ENCODE data around the gene CYTH3.

Gene CYTH3

GRCh38 chr7:6218329-6218728 is 54.1 kb downstream of the CYTH3 start:
- no peak overlapping the region for H3K4me3 ChIP-seq (ENCODE audit: severe bottlenecking)
- 0 out of 2 replicates have a peak, but pooled peaks cover 4% of the 10 kb centered on the region for H3K36me3 ChIP-seq (ENCODE audit: low read depth)
- H3K27me3 ChIP-seq (ENCODE audit: insufficient read depth, poor library complexity, severe bottlenecking), result no peaks in the 10 kb centered on the region
- no peaks in the 10 kb centered on the region for H3K4me1 ChIP-seq (ENCODE audit: insufficient read depth, poor library complexity, severe bottlenecking)
- H3K9me3 ChIP-seq (ENCODE audit: severe bottlenecking), result no peaks in the 10 kb centered on the region
- DNase-seq (ENCODE audit: low spot score), result no peak
- H3K27ac ChIP-seq (ENCODE audit: poor library complexity, severe bottlenecking), result no peak overlapping the region
- ATAC-seq (ENCODE audit: low read depth), result no peak
- TF ChIP-seq CTCF (IDR thresholded peaks at IDR 0.05; ENCODE audit: poor library complexity, severe bottlenecking), result no peak

GRCh38 chr7:6212008-6212407 is 60.4 kb downstream of the CYTH3 start:
- ATAC-seq (ENCODE audit: low read depth) (no peak), DNase-seq (ENCODE audit: low spot score) (no peak)
- Histone ChIP-seq H3K27me3 (ENCODE audit: insufficient read depth, poor library complexity, severe bottlenecking) (no peaks in the 10 kb centered on the region), H3K4me3 (ENCODE audit: severe bottlenecking) (no peak overlapping the region), H3K9me3 (ENCODE audit: severe bottlenecking) (no peaks in the 10 kb centered on the region), H3K36me3 (ENCODE audit: low read depth) (0 out of 2 replicates have a peak, but pooled peaks cover 4% of the 10 kb centered on the region), H3K27ac (ENCODE audit: poor library complexity, severe bottlenecking) (no peak overlapping the region), H3K4me1 (ENCODE audit: insufficient read depth, poor library complexity, severe bottlenecking) (no peaks in the 10 kb centered on the region)
- no peak for TF ChIP-seq CTCF (IDR thresholded peaks at IDR 0.05; ENCODE audit: poor library complexity, severe bottlenecking)

- H3K36me3 ChIP-seq (ENCODE audit: low read depth), result 0 out of 2 replicates have a peak, but pooled peaks cover 4% of the 10 kb centered on the region
- no peaks in the 10 kb centered on the region for H3K4me1 ChIP-seq (ENCODE audit: insufficient read depth, poor library complexity, severe bottlenecking)
- no peaks in the 10 kb centered on the region for H3K27me3 ChIP-seq (ENCODE audit: insufficient read depth, poor library complexity, severe bottlenecking)
- H3K4me3 ChIP-seq (ENCODE audit: severe bottlenecking), result no peak overlapping the region
- DNase-seq (ENCODE audit: low spot score) (no peak), ATAC-seq (ENCODE audit: low read depth) (no peak)
- H3K9me3 ChIP-seq (ENCODE audit: severe bottlenecking), result no peaks in the 10 kb centered on the region
- no peak for TF ChIP-seq CTCF (IDR thresholded peaks at IDR 0.05; ENCODE audit: poor library complexity, severe bottlenecking)
- no peak overlapping the region for H3K27ac ChIP-seq (ENCODE audit: poor library complexity, severe bottlenecking)
These were observed 61.6 kb downstream of the CYTH3 start for GRCh38 chr7:6210621-6211372.

GRCh38 chr7:6209340-6209739 is 63.1 kb downstream of the CYTH3 start:
- H3K27ac ChIP-seq (ENCODE audit: poor library complexity, severe bottlenecking), result no peak overlapping the region
- H3K27me3 ChIP-seq (ENCODE audit: insufficient read depth, poor library complexity, severe bottlenecking), result no peaks in the 10 kb centered on the region
- no peaks in the 10 kb centered on the region for H3K4me1 ChIP-seq (ENCODE audit: insufficient read depth, poor library complexity, severe bottlenecking)
- DNase-seq (ENCODE audit: low spot score) (no peak), ATAC-seq (ENCODE audit: low read depth) (no peak)
- H3K4me3 ChIP-seq (ENCODE audit: severe bottlenecking), result no peak overlapping the region
- no peaks in the 10 kb centered on the region for H3K36me3 ChIP-seq (ENCODE audit: low read depth)
- H3K9me3 ChIP-seq (ENCODE audit: severe bottlenecking), result no peaks in the 10 kb centered on the region
- TF ChIP-seq CTCF (IDR thresholded peaks at IDR 0.05; ENCODE audit: poor library complexity, severe bottlenecking), result no peak

All from RWPE2 (cell line).